ENCODE data around the gene NHSL1. TPM values are rescaled to one million over a fixed set of nuclear protein-coding genes. Genes with fewer than 3 reads are reported as not detected.

Gene NHSL1
- total RNA-seq, 6 experiments from 2014 or later, result 19.8 to 54.2 (median 28.5) TPM

- H3K4me3 ChIP-seq, result no peak overlapping the region
- peak overlapping the region in 2 of 3 donors; percentile 37 to 62 for H3K27ac ChIP-seq
- TF ChIP-seq CTCF (IDR thresholded peaks at IDR 0.05) (no peak), POLR2A (IDR thresholded peaks at IDR 0.05) (no peak)
- intact Hi-C loops (cut with DNase I), result loop anchor here in 1 of 2 donors (10.0 kb wide), 1 partner anchor 286 kb away; no protein-coding TSS in a partner anchor
- H3K9me3 ChIP-seq, result no peaks in the 10 kb centered on the region
- DNase-seq, result no peak
- H3K4me1 ChIP-seq, result peaks cover 0 to 38% (median 12%) of the 10 kb centered on the region in 4 donors
- peak in 1 of 4 donors; percentile 9 for ATAC-seq
- H3K27me3 ChIP-seq, result no peaks in the 10 kb centered on the region
- WGBS (ENCODE audit: insufficient coverage, low coverage, low lambda C conversion rate, missing lambda C conversion rate), result 76% methylated on average over 6 of the region's 6 CpGs
- peaks cover 4 to 58% (median 26%) of the 10 kb centered on the region in 4 donors for H3K36me3 ChIP-seq
Measured at GRCh38 chr6:138410972-138411880, 88.1 kb downstream of the NHSL1 start.

- TF ChIP-seq CTCF (IDR thresholded peaks at IDR 0.05) (no peak), POLR2A (IDR thresholded peaks at IDR 0.05) (no peak)
- Histone ChIP-seq H3K27me3 (no peaks in the 10 kb centered on the region), H3K36me3 (peaks cover 4 to 62% (median 29%) of the 10 kb centered on the region in 4 donors), H3K4me3 (no peak overlapping the region), H3K4me1 (peaks cover 0 to 38% (median 16%) of the 10 kb centered on the region in 4 donors), H3K27ac (peak overlapping the region; percentile 34 to 62 (median 61)), H3K9me3 (no peaks in the 10 kb centered on the region)
- ATAC-seq (peak; percentile 37 to 67 (median 61)), DNase-seq (peak; percentile 55 to 77 (median 65))
- WGBS (ENCODE audit: insufficient coverage, low coverage, low lambda C conversion rate, missing lambda C conversion rate), result 48% methylated on average over 8 of the region's 8 CpGs
- intact Hi-C loops (cut with DNase I), result loop anchor here in 1 of 2 donors (10.0 kb wide), 1 partner anchor 285 kb away; no protein-coding TSS in a partner anchor
Measured at GRCh38 chr6:138410048-138410735, 89.1 kb downstream of the NHSL1 start.

- Histone ChIP-seq H3K36me3 (peaks cover 0 to 34% (median 16%) of the 10 kb centered on the region in 4 donors), H3K4me1 (peaks cover 0 to 38% (median 16%) of the 10 kb centered on the region in 4 donors), H3K4me3 (no peak overlapping the region), H3K27me3 (no peaks in the 10 kb centered on the region), H3K27ac (no peak overlapping the region), H3K9me3 (no peaks in the 10 kb centered on the region)
- DNase-seq (no peak), ATAC-seq (no peak)
- WGBS (ENCODE audit: insufficient coverage, low coverage, low lambda C conversion rate, missing lambda C conversion rate), result 63% methylated on average over 2 of the region's 2 CpGs
- TF ChIP-seq POLR2A (IDR thresholded peaks at IDR 0.05) (no peak), CTCF (IDR thresholded peaks at IDR 0.05) (peak in 2 of 4 donors; percentile 10 to 12)
- intact Hi-C loops (cut with DNase I), result loop anchor here in 1 of 2 donors (10.0 kb wide), 1 partner anchor 112 kb away; no protein-coding TSS in a partner anchor
Measured at GRCh38 chr6:138406443-138406842, 92.9 kb downstream of the NHSL1 start.

GRCh38 chr6:138405816-138406413 lies 93.4 kb downstream of the NHSL1 start:
- peaks cover 0 to 35% (median 16%) of the 10 kb centered on the region in 4 donors for H3K4me1 ChIP-seq
- H3K36me3 ChIP-seq, result peaks cover 0 to 33% (median 14%) of the 10 kb centered on the region in 4 donors
- WGBS (ENCODE audit: insufficient coverage, low coverage, low lambda C conversion rate, missing lambda C conversion rate), result 93% methylated on average over 5 of the region's 5 CpGs
- TF ChIP-seq CTCF (IDR thresholded peaks at IDR 0.05) (no peak), POLR2A (IDR thresholded peaks at IDR 0.05) (no peak)
- H3K27me3 ChIP-seq, result no peaks in the 10 kb centered on the region
- peak overlapping the region in 1 of 3 donors; percentile 76 for H3K27ac ChIP-seq
- ATAC-seq (no peak), DNase-seq (no peak)
- no peak overlapping the region for H3K4me3 ChIP-seq
- no peaks in the 10 kb centered on the region for H3K9me3 ChIP-seq
- intact Hi-C loops (cut with DNase I), result loop anchor here in 1 of 2 donors (10.0 kb wide), 1 partner anchor 111 kb away; no protein-coding TSS in a partner anchor

Data from right lobe of liver (tissue), 6 donors.